ENCODE results near the gene LAMTOR3. TPM values are rescaled to one million over a fixed set of nuclear protein-coding genes. Genes with fewer than 3 reads are reported as not detected.
"Not testable (repeated sequence)": the region's sequence is repeated elsewhere in the genome, so short reads cannot be mapped to it uniquely, and the experiment has no call there.

LAMTOR3 gene
- total RNA-seq, 2 donors from 2014 or later: 45.6 to 67.2 TPM

- no peak for DNase-seq
- intact Hi-C loops (cut with DNase I): no loop called here
- TF ChIP-seq CTCF (IDR thresholded peaks at IDR 0.05): no peak
- no peak overlapping the region for H3K27ac ChIP-seq
- no peak overlapping the region for H3K9ac ChIP-seq (ENCODE audit: low read depth in 2 of 2, low read length in 2 of 2)
- H3K36me3 ChIP-seq: no peaks in the 10 kb centered on the region
- H3K9me3 ChIP-seq: no peaks in the 10 kb centered on the region
- H3K27me3 ChIP-seq: no peaks in the 10 kb centered on the region
- no peaks in the 10 kb centered on the region for H3K4me1 ChIP-seq
- no peak overlapping the region for H3K4me3 ChIP-seq
Measured at GRCh38 chr4:99834569-99834968, 59.7 kb downstream of the LAMTOR3 start.

- intact Hi-C loops (cut with DNase I): no loop called here
- Histone ChIP-seq H3K27me3 (no peaks in the 10 kb centered on the region), H3K9me3 (no peaks in the 10 kb centered on the region), H3K9ac (ENCODE audit: low read depth in 2 of 2, low read length in 2 of 2) (no peak overlapping the region), H3K27ac (no peak overlapping the region), H3K4me3 (no peak overlapping the region), H3K36me3 (no peaks in the 10 kb centered on the region), H3K4me1 (no peaks in the 10 kb centered on the region)
- DNase-seq: no peak
- no peak for TF ChIP-seq CTCF (IDR thresholded peaks at IDR 0.05)
Measured at GRCh38 chr4:99833756-99834155, 60.5 kb downstream of the LAMTOR3 start.

- Histone ChIP-seq H3K4me1 (no peaks in the 10 kb centered on the region), H3K9me3 (no peaks in the 10 kb centered on the region), H3K9ac (ENCODE audit: low read depth in 2 of 2, low read length in 2 of 2) (no peak overlapping the region), H3K36me3 (no peaks in the 10 kb centered on the region), H3K27me3 (no peaks in the 10 kb centered on the region), H3K4me3 (no peak overlapping the region), H3K27ac (no peak overlapping the region)
- intact Hi-C loops (cut with DNase I): no loop called here
- TF ChIP-seq CTCF (IDR thresholded peaks at IDR 0.05): no peak
- no peak for DNase-seq
Measured at GRCh38 chr4:99832758-99833157, 61.5 kb downstream of the LAMTOR3 start.

GRCh38 chr4:99832321-99832720 is 61.9 kb downstream of the LAMTOR3 start:
- DNase-seq: peak; percentile 28

GRCh38 chr4:99830051-99830450 is 64.2 kb downstream of the LAMTOR3 start:
- intact Hi-C loops (cut with DNase I); DNase-seq; H3K36me3 ChIP-seq; H3K9me3 ChIP-seq; H3K4me3 ChIP-seq; H3K9ac ChIP-seq (ENCODE audit: low read depth in 2 of 2, low read length in 2 of 2); H3K4me1 ChIP-seq; H3K27ac ChIP-seq; H3K27me3 ChIP-seq: not testable (repeated sequence)

More at GRCh38 chr4:99832321-99832720, 61.9 kb downstream of the LAMTOR3 start:
- no peak overlapping the region for H3K4me3 ChIP-seq
- no peaks in the 10 kb centered on the region for H3K4me1 ChIP-seq
- H3K36me3 ChIP-seq: no peaks in the 10 kb centered on the region
- H3K27ac ChIP-seq: no peak overlapping the region
- intact Hi-C loops (cut with DNase I): no loop called here
- no peak overlapping the region for H3K9ac ChIP-seq (ENCODE audit: low read depth in 2 of 2, low read length in 2 of 2)
- H3K27me3 ChIP-seq: no peaks in the 10 kb centered on the region
- TF ChIP-seq CTCF (IDR thresholded peaks at IDR 0.05): no peak
- H3K9me3 ChIP-seq: no peaks in the 10 kb centered on the region

- Histone ChIP-seq H3K4me3 (no peak overlapping the region), H3K4me1 (no peaks in the 10 kb centered on the region), H3K27ac (no peak overlapping the region), H3K36me3 (no peaks in the 10 kb centered on the region), H3K9ac (ENCODE audit: low read depth in 2 of 2, low read length in 2 of 2) (no peak overlapping the region), H3K27me3 (no peaks in the 10 kb centered on the region), H3K9me3 (no peaks in the 10 kb centered on the region)
- TF ChIP-seq CTCF (IDR thresholded peaks at IDR 0.05): no peak
- DNase-seq: no peak
- intact Hi-C loops (cut with DNase I): no loop called here
Measured at GRCh38 chr4:99828477-99828876, 65.8 kb downstream of the LAMTOR3 start.

Other genes starting within 250 kb of the LAMTOR3 start
- under 1 TPM in 1 of 2 donors, not detected in 1; 0.27 TPM for gene C4orf54, start 236.6 kb downstream of the LAMTOR3 start, total RNA-seq
- gene DAPP1, start 77.6 kb downstream of the LAMTOR3 start, total RNA-seq: 1 to 10 TPM; 3.6 to 5.0 TPM
- 10 to 100 TPM; 41.9 to 57.2 TPM for gene DNAJB14, start 52.2 kb upstream of the LAMTOR3 start, total RNA-seq
- 100 to 1,000 TPM; 227 to 564 TPM for gene H2AZ1, start 55.8 kb upstream of the LAMTOR3 start, total RNA-seq